OCI-LY3 (cell line): Measurements from ENCODE around the gene KRT33A.

Source experiments
- H2AFZ ChIP-seq: fragments of 200-600, 300-600 bp; shearing (Covaris generic); 2 replicates; pipeline ENCODE4 v1.6.0; 2014; ENCODE audit warnings: antibody characterized with exemption, low read depth, low read length
- H3K27ac ChIP-seq: fragments of 200-600, 300-600 bp; sonication (generic); 2 replicates; pipeline ENCODE4 v1.5.1; 2014; ENCODE audit warnings: mild to moderate bottlenecking, low read length, moderate library complexity, mixed read lengths
- H3K27me3 ChIP-seq: fragments of 200-600, 300-600 bp; sonication (generic); 2 replicates; pipeline ENCODE4 v1.6.1; 2014; ENCODE audit warnings: low read depth, low read length, mixed read lengths
- H3K36me3 ChIP-seq: fragments of 200-600, 300-600 bp; sonication (generic); replicated peaks from 2 replicates; pipeline ENCODE3; 2014; ENCODE audit warnings: low read depth, low read length, mixed read lengths
- H3K4me1 ChIP-seq: fragments of 300-600, 200-600 bp; sonication (generic); 2 replicates; pipeline ENCODE4 v1.6.1; 2014; ENCODE audit warnings: low read length, mixed read lengths
- H3K4me2 ChIP-seq: fragments of 200-600, 300-600 bp; sonication (generic); 2 replicates; pipeline ENCODE4 v1.6.1; 2014; ENCODE audit warnings: low read length, mixed read lengths
- H3K4me3 ChIP-seq: fragments of 300-600, 200-600 bp; sonication (generic); 2 replicates; pipeline ENCODE4 v1.5.1; 2014; ENCODE audit warnings: antibody characterized with exemption, mild to moderate bottlenecking, low read length, moderate library complexity
- H3K79me2 ChIP-seq: fragments of 300-600, 200-600 bp; shearing (Covaris generic); 2 replicates; pipeline ENCODE4 v1.6.1; 2014; ENCODE audit warnings: mild to moderate bottlenecking, low read length, mixed read lengths
- H3K9ac ChIP-seq: fragments of 300-600, 200-600 bp; shearing (Covaris generic); 2 replicates; pipeline ENCODE4 v1.6.0; 2014; ENCODE audit warnings: mild to moderate bottlenecking, low read length, moderate library complexity
- H3K9me3 ChIP-seq: fragments of 200-600, 300-600 bp; shearing (Covaris generic); 2 replicates; pipeline ENCODE4 v1.6.1; 2014; ENCODE audit warnings: low read length, mixed read lengths; ENCODE audit not compliant: insufficient read depth
- H4K20me1 ChIP-seq: fragments of 200-600, 300-600 bp; sonication (generic); 2 replicates; pipeline ENCODE4 v1.6.1; 2016; ENCODE audit warnings: low read length, mixed read lengths; ENCODE audit not compliant: insufficient read depth
- CTCF ChIP-seq: fragments of 200-600, 300-600 bp; sonication (generic); IDR thresholded peaks from 2 replicates; pipeline ENCODE4 v1.5.1; 2014; ENCODE audit warnings: antibody characterized with exemption, low read length, low read depth
- EZH2phosphoT487 ChIP-seq: fragments of 200-600 bp; shearing (Covaris generic); IDR thresholded peaks from 2 replicates; pipeline ENCODE4 v1.6.1; 2018; ENCODE audit warnings: antibody characterized with exemption, mixed run types, low read depth

KRT33A gene

GRCh38 chr17:41333098-41333497, 17.5 kb downstream of the KRT33A start:
- H3K9ac ChIP-seq = no peak overlapping the region
- H3K36me3 ChIP-seq = no peaks in the 10 kb centered on the region
- TF ChIP-seq EZH2phosphoT487 (no peak), CTCF (no peak)
- no peak overlapping the region for H3K27ac ChIP-seq
- H3K79me2 ChIP-seq = no peaks in the 10 kb centered on the region
- H3K4me3 ChIP-seq = no peak overlapping the region
- no peaks in the 10 kb centered on the region for H3K9me3 ChIP-seq
- H3K4me1 ChIP-seq = peaks cover 23% of the 10 kb centered on the region
- H3K27me3 ChIP-seq = no peaks in the 10 kb centered on the region
- H4K20me1 ChIP-seq = no peaks in the 10 kb centered on the region
- H2AFZ ChIP-seq = no peak overlapping the region
- H3K4me2 ChIP-seq = no peak overlapping the region

- H3K4me3 ChIP-seq = no peak overlapping the region
Measured at GRCh38 chr17:41332239-41332638, 18.4 kb downstream of the KRT33A start.

GRCh38 chr17:41331606-41332005, 19.0 kb downstream of the KRT33A start:
- H3K79me2 ChIP-seq = no peaks in the 10 kb centered on the region
- no peak overlapping the region for H3K27ac ChIP-seq
- H3K27me3 ChIP-seq = no peaks in the 10 kb centered on the region
- peaks cover 23% of the 10 kb centered on the region for H3K4me1 ChIP-seq
- H4K20me1 ChIP-seq = no peaks in the 10 kb centered on the region
- no peak overlapping the region for H3K9ac ChIP-seq
- no peaks in the 10 kb centered on the region for H3K36me3 ChIP-seq
- no peak overlapping the region for H2AFZ ChIP-seq
- H3K4me3 ChIP-seq = no peak overlapping the region
- no peak for TF ChIP-seq EZH2phosphoT487
- TF ChIP-seq CTCF = no peak
- no peak overlapping the region for H3K4me2 ChIP-seq
- H3K9me3 ChIP-seq = no peaks in the 10 kb centered on the region

More at GRCh38 chr17:41332239-41332638, 18.4 kb downstream of the KRT33A start:
- no peak overlapping the region for H2AFZ ChIP-seq
- H3K9ac ChIP-seq = no peak overlapping the region
- H3K36me3 ChIP-seq = no peaks in the 10 kb centered on the region
- no peaks in the 10 kb centered on the region for H3K27me3 ChIP-seq
- no peak for TF ChIP-seq CTCF
- no peak overlapping the region for H3K27ac ChIP-seq
- H3K9me3 ChIP-seq = no peaks in the 10 kb centered on the region
- no peaks in the 10 kb centered on the region for H4K20me1 ChIP-seq
- H3K4me2 ChIP-seq = no peak overlapping the region
- peaks cover 23% of the 10 kb centered on the region for H3K4me1 ChIP-seq
- H3K79me2 ChIP-seq = no peaks in the 10 kb centered on the region

- no peak overlapping the region for H3K4me3 ChIP-seq
- H2AFZ ChIP-seq = no peak overlapping the region
- no peak overlapping the region for H3K4me2 ChIP-seq
- H3K79me2 ChIP-seq = no peaks in the 10 kb centered on the region
- H3K27me3 ChIP-seq = no peaks in the 10 kb centered on the region
- peak; percentile 46 for TF ChIP-seq CTCF
- TF ChIP-seq EZH2phosphoT487 = no peak
- H3K36me3 ChIP-seq = no peaks in the 10 kb centered on the region
- H4K20me1 ChIP-seq = no peaks in the 10 kb centered on the region
- H3K9ac ChIP-seq = no peak overlapping the region
- peaks cover 12% of the 10 kb centered on the region for H3K4me1 ChIP-seq
- no peaks in the 10 kb centered on the region for H3K9me3 ChIP-seq
- no peak overlapping the region for H3K27ac ChIP-seq
Measured at GRCh38 chr17:41329279-41329948, 21.2 kb downstream of the KRT33A start.
